Neural cell (in vitro differentiated cells): Measurements from ENCODE around the gene SPX. TPM values are rescaled to one million over a fixed set of nuclear protein-coding genes. Genes with fewer than 3 reads are reported as not detected.

Source experiments
- H2AFZ ChIP-seq: fragments of 200-600, 300-800 bp; sonication (generic), shearing (Covaris generic); 2 replicates; pipeline ENCODE4 v1.6.0; 2014; ENCODE audit warnings: low read depth, mild to moderate bottlenecking, antibody characterized with exemption, low read length, moderate library complexity
- H3F3A ChIP-seq: fragments of 200-600 bp; shearing (Covaris generic); 2 replicates; pipeline ENCODE4 v1.6.1; 2016; ENCODE audit warnings: mild to moderate bottlenecking, moderate library complexity, mixed read lengths, antibody characterized with exemption, low read length; ENCODE audit not compliant: insufficient read depth, poor library complexity, severe bottlenecking
- H3K27ac ChIP-seq: fragments of 200-600, 300-800 bp; sonication (generic), shearing (Covaris generic); 2 replicates; pipeline ENCODE4 v1.5.1; 2014; ENCODE audit warnings: mild to moderate bottlenecking, low read length, moderate library complexity
- H3K27me3 ChIP-seq: fragments of 300-800, 200-600 bp; sonication (generic), shearing (Covaris generic); 2 replicates; pipeline ENCODE4 v1.6.0; 2014; ENCODE audit warnings: mild to moderate bottlenecking, low read depth, low read length, moderate library complexity; ENCODE audit not compliant: insufficient read depth
- H3K36me3 ChIP-seq: fragments of 300-800, 200-600 bp; sonication (generic), shearing (Covaris generic); 2 replicates; pipeline ENCODE4 v1.5.1; 2014; ENCODE audit warnings: mild to moderate bottlenecking, antibody characterized with exemption, low read length, moderate library complexity; ENCODE audit not compliant: insufficient read depth
- H3K4me2 ChIP-seq: fragments of 300-800, 200-600 bp; sonication (generic), shearing (Covaris generic); 2 replicates; pipeline ENCODE4 v1.6.0; 2014; ENCODE audit warnings: mild to moderate bottlenecking, low read length
- H3K4me3 ChIP-seq: fragments of 300-800, 200-600 bp; sonication (generic), shearing (Covaris generic); 2 replicates; pipeline ENCODE4 v1.5.1; 2014; ENCODE audit warnings: mild to moderate bottlenecking, low read length, moderate library complexity
- H3K79me2 ChIP-seq: fragments of 200-600 bp; shearing (Covaris generic); replicated peaks from 2 replicates; pipeline ENCODE4 v1.6.0; 2014; ENCODE audit warnings: mild to moderate bottlenecking, low read length, moderate library complexity; ENCODE audit not compliant: insufficient read depth
- H3K9ac ChIP-seq: fragments of 300-800, 200-600 bp; sonication (generic), shearing (Covaris generic); 2 replicates; pipeline ENCODE4 v1.6.1; 2016; ENCODE audit warnings: mild to moderate bottlenecking, low read length, mixed read lengths
- H3K9me2 ChIP-seq: fragments of 200-600 bp; shearing (Covaris generic); 2 replicates; pipeline ENCODE4 v1.6.1; 2016; ENCODE audit warnings: mild to moderate bottlenecking, low read length, mixed read lengths; ENCODE audit not compliant: insufficient read depth
- H3K9me3 ChIP-seq: fragments of 200-600, 300-800 bp; sonication (generic), shearing (Covaris generic); 2 replicates; pipeline ENCODE4 v1.6.1; 2016; ENCODE audit warnings: mild to moderate bottlenecking, mixed run types, low read length, moderate library complexity, mixed read lengths
- H4K20me1 ChIP-seq: fragments of 200-600 bp; shearing (Covaris generic); 2 replicates; pipeline ENCODE4 v1.6.1; 2016; ENCODE audit warnings: mild to moderate bottlenecking, mixed run types; ENCODE audit not compliant: insufficient read depth
- EP300 ChIP-seq: fragments of 450-650 bp; conservative IDR thresholded peaks from 2 replicates; pipeline ENCODE4 v1.6.1; 2014; ENCODE audit warnings: antibody characterized with exemption, mild to moderate bottlenecking, moderate library complexity; ENCODE audit not compliant: poor library complexity, severe bottlenecking
- EZH2 ChIP-seq: fragments of 200-600, 300-800 bp; shearing (Covaris generic), sonication (generic); IDR thresholded peaks from 2 replicates; pipeline ENCODE4 v1.6.1; 2014; ENCODE audit warnings: antibody characterized with exemption, low read length, borderline replicate concordance, mild to moderate bottlenecking; ENCODE audit not compliant: insufficient read depth, poor library complexity, severe bottlenecking
- MXI1 ChIP-seq: fragments of 450-650 bp; conservative IDR thresholded peaks from 2 replicates; pipeline ENCODE4 v1.6.1; 2014; ENCODE audit warnings: antibody characterized with exemption, mild to moderate bottlenecking; ENCODE audit not compliant: poor library complexity, severe bottlenecking
- POLR2AphosphoS5 ChIP-seq: IDR thresholded peaks from 2 replicates; pipeline ENCODE4 v1.6.1; 2012
- RAD21 ChIP-seq: fragments of 450-650 bp; conservative IDR thresholded peaks from 2 replicates; pipeline ENCODE4 v1.6.1; 2014; ENCODE audit warnings: antibody characterized with exemption, mild to moderate bottlenecking, moderate library complexity
- REST ChIP-seq: IDR thresholded peaks from 2 replicates; pipeline ENCODE4 v1.6.1; 2012; ENCODE audit warnings: borderline replicate concordance
- SMC3 ChIP-seq: fragments of 450-650 bp; conservative IDR thresholded peaks from 2 replicates; pipeline ENCODE4 v1.6.1; 2014; ENCODE audit warnings: antibody characterized with exemption, mild to moderate bottlenecking, moderate library complexity; ENCODE audit not compliant: poor library complexity
- TAF1 ChIP-seq: IDR thresholded peaks from 2 replicates; pipeline ENCODE4 v1.6.1; 2012; ENCODE audit warnings: low read depth
- polyA plus RNA-seq: library from polyadenylated mRNA; depleted of rRNA; stranded (reverse); fragments of >200 nt; gene quantifications from 2 replicates; pipeline ENCODE4 v1.2.3, GENCODE V29; 2014
- TF ChIP-seq, protein P1 (sequence below): fragments of 450-650 bp; IDR thresholded peaks from 2 replicates; pipeline ENCODE4 v1.5.1; 2014; ENCODE audit warnings: antibody characterized with exemption, mild to moderate bottlenecking, moderate library complexity; ENCODE audit not compliant: poor library complexity, severe bottlenecking

The SPX gene
- polyA plus RNA-seq, 1 donor from 2014 or later = not detected

GRCh38 chr12:21528953-21529352 lies 2.9 kb downstream of the SPX start:
- no peak for TF ChIP-seq SMC3
- TF ChIP-seq EP300 = no peak
- TF ChIP-seq EZH2 = no peak
- no peak for TF ChIP-seq MXI1
- TF ChIP-seq TAF1 = no peak
- TF ChIP-seq REST = no peak
- TF ChIP-seq, protein P1, sequence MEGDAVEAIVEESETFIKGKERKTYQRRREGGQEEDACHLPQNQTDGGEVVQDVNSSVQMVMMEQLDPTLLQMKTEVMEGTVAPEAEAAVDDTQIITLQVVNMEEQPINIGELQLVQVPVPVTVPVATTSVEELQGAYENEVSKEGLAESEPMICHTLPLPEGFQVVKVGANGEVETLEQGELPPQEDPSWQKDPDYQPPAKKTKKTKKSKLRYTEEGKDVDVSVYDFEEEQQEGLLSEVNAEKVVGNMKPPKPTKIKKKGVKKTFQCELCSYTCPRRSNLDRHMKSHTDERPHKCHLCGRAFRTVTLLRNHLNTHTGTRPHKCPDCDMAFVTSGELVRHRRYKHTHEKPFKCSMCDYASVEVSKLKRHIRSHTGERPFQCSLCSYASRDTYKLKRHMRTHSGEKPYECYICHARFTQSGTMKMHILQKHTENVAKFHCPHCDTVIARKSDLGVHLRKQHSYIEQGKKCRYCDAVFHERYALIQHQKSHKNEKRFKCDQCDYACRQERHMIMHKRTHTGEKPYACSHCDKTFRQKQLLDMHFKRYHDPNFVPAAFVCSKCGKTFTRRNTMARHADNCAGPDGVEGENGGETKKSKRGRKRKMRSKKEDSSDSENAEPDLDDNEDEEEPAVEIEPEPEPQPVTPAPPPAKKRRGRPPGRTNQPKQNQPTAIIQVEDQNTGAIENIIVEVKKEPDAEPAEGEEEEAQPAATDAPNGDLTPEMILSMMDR = no peak
- no peak for TF ChIP-seq POLR2AphosphoS5
- TF ChIP-seq RAD21 = no peak
- Histone ChIP-seq H3K27me3 (peaks cover 34% of the 10 kb centered on the region), H3K4me3 (no peak overlapping the region)

DNA sequence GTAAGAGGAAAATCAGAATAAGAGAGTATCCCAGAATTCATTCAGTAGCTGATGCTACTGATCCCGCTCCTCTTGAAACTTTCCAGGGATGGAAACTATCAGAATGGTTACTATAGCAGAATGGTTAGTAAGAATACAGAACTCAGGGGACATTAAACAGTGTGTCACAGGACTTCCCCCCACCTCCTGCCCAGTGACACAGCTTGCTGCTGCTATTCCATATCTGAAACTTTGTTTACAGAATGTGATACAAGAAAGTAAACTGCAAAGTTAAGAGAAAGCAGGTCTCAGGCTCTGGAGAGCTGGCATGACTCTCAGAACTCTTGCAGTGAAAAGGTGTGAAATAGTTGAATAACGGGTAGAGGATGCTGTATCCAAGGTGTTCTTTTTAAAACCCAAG lies 3.4 kb downstream of the SPX start:
- H3K9ac ChIP-seq = no peak overlapping the region
- TF ChIP-seq POLR2AphosphoS5 = no peak
- no peak for TF ChIP-seq MXI1
- no peak for TF ChIP-seq EZH2
- H3K4me2 ChIP-seq = no peak overlapping the region
- no peaks in the 10 kb centered on the region for H3K36me3 ChIP-seq
- no peaks in the 10 kb centered on the region for H3F3A ChIP-seq
- H3K9me2 ChIP-seq = no peaks in the 10 kb centered on the region
- H3K27me3 ChIP-seq = peaks cover 34% of the 10 kb centered on the region
- no peaks in the 10 kb centered on the region for H3K9me3 ChIP-seq
- no peaks in the 10 kb centered on the region for H4K20me1 ChIP-seq
- no peak overlapping the region for H2AFZ ChIP-seq
- no peak overlapping the region for H3K4me3 ChIP-seq
- no peak overlapping the region for H3K27ac ChIP-seq
- no peaks in the 10 kb centered on the region for H3K79me2 ChIP-seq

More at GRCh38 chr12:21528953-21529352, 2.9 kb downstream of the SPX start:
- Histone ChIP-seq H3F3A (no peaks in the 10 kb centered on the region), H3K79me2 (no peaks in the 10 kb centered on the region), H3K4me2 (no peak overlapping the region), H4K20me1 (no peaks in the 10 kb centered on the region), H3K36me3 (no peaks in the 10 kb centered on the region), H3K9me2 (no peaks in the 10 kb centered on the region), H3K9me3 (no peaks in the 10 kb centered on the region), H3K9ac (no peak overlapping the region), H2AFZ (no peak overlapping the region), H3K27ac (no peak overlapping the region)
